Ovary (tissue), 9 donors: ENCODE measurements around the gene WNT3. TPM values are rescaled to one million over a fixed set of nuclear protein-coding genes. Genes with fewer than 3 reads are reported as not detected.

Source experiments
- DNase-seq, 5 donors: peaks; one replicate each; pipeline ENCODE4 v3.0.0-alpha.2; 2019 to 2020
- H3K27ac ChIP-seq, 2 donors: fragments of 200-600 bp; one replicate each; pipeline versions ENCODE4 v1.5.1 to v1.8.0; 2019 to 2022
- H3K27me3 ChIP-seq: fragments of 200-600 bp; one replicate; pipeline ENCODE4 v1.8.0; 2022
- H3K36me3 ChIP-seq: fragments of 200-600 bp; sonication (generic); one replicate; pipeline ENCODE4 v1.5.1; 2019
- H3K4me1 ChIP-seq: one replicate; pipeline ENCODE4 v1.8.1; 2013; ENCODE audit warnings: mild to moderate bottlenecking, moderate library complexity; ENCODE audit not compliant: insufficient read depth
- H3K4me3 ChIP-seq: fragments of 200-600 bp; sonication (generic); one replicate; pipeline ENCODE4 v1.5.1; 2017
- H3K9me3 ChIP-seq, 2 donors: fragments of 200-600 bp in 1 of 2; sonication (generic) in 1 of 2; one replicate each; pipeline versions ENCODE4 v1.5.1 to v1.8.1; 2013 to 2019; ENCODE audit warnings: mild to moderate bottlenecking in 1 of 2, moderate library complexity in 1 of 2
- CTCF ChIP-seq, 3 donors: fragments of 450-650 bp in 2 of 3; fragments of 200-600 bp in 1 of 3; IDR thresholded peaks; one replicate each; pipeline versions ENCODE4 v1.5.1 to v1.8.0; 2016 to 2022; ENCODE audit warnings: antibody characterized with exemption in 3 of 3, mild to moderate bottlenecking in 1 of 3
- EP300 ChIP-seq: sonication (generic); formaldehyde crosslinking; IDR thresholded peaks from one replicate; pipeline ENCODE4 v1.6.1; 2017; ENCODE audit warnings: antibody characterized with exemption
- POLR2A ChIP-seq: fragments of 450-650 bp; IDR thresholded peaks from one replicate; pipeline ENCODE4 v1.6.1; 2017; ENCODE audit warnings: antibody characterized with exemption, mild to moderate bottlenecking, moderate library complexity
- WGBS, 3 donors: extraction: QIAGEN DNeasy Blood & Tissue Kit in 1 of 3; methylation state at CpG; one replicate each; pipeline versions ENCODE4 v1.1.5 to v1.1.7; 2013 to 2017; 5-methylcytosine and 5-hydroxymethylcytosine counted together
- intact Hi-C, 4 donors: fragments of 100-400 bp; cut with DNase I; formaldehyde crosslinking; loops; one replicate each; pipeline versions ENCODE4 v1.11.0 to v1.15.1; 2022 to 2023
- polyA plus RNA-seq, 2 donors: library from polyadenylated mRNA; stranded (reverse); fragments of 200-250 nt in 1 of 2; fragments of 350-450 nt in 1 of 2; fragmentation: Illumina TruSeq in 1 of 2; extraction: RNeasy Lipid Tissue Mini Kit (QIAGEN cat#74804) in 1 of 2; gene quantifications; one replicate each; pipeline ENCODE4 v1.2.3, GENCODE V29; 2013 to 2014
- total RNA-seq, 7 donors: library from RNA; depleted of rRNA in 2 of 7; stranded (reverse); fragments of >200 nt in 2 of 7; fragmentation: NEBNext Ultra II Directional in 3 of 7; extraction: Animal tissue kit (Norgen Biotek cat#: 25700) in 3 of 7; gene quantifications; one replicate each; pipeline versions ENCODE4 v1.1.0 to v1.2.4, GENCODE V29; 2016 to 2023
- donor health status: DM: no; HTN: no; CAD: no; lungs with moderate emphysema.
- donor health status: DM: no; HTN: no; CAD: no.
- donor health status: Bipolar disorder and iron deficiency.
- donor health status: DM: yes; HTN: yes; CAD: no.
- donor health status: DM: no; HTN: no; CAD: no.
- donor health status: DM: yes; HTN: yes; CAD: no.

WNT3 gene
- total and polyA plus RNA-seq, 9 donors, result 0.23 to 1.7 (median 0.57) TPM; not detected in 1

- H3K27me3 ChIP-seq, result no peaks in the 10 kb centered on the region
- intact Hi-C loops, result no loop called here
- TF ChIP-seq POLR2A, result no peak
- TF ChIP-seq CTCF (IDR thresholded peaks at IDR 0.05), result no peak
- TF ChIP-seq EP300, result no peak
These were observed 45.1 kb upstream of the WNT3 start for GRCh38 chr17:46863383-46864121.

GRCh38 chr17:46862949-46863348 is 44.5 kb upstream of the WNT3 start:
- WGBS, 3 donors, result 22 to 34% (median 24%) methylated on average over 13 of the region's 13 CpGs
- no peaks in the 10 kb centered on the region for H3K36me3 ChIP-seq
- no peaks in the 10 kb centered on the region for H3K4me1 ChIP-seq
- H3K27ac ChIP-seq, result no peak overlapping the region
- H3K27me3 ChIP-seq, result no peaks in the 10 kb centered on the region
- no peak overlapping the region for H3K4me3 ChIP-seq
- no peak for TF ChIP-seq CTCF (IDR thresholded peaks at IDR 0.05)
- TF ChIP-seq EP300, result no peak
- no peak for TF ChIP-seq POLR2A
- H3K9me3 ChIP-seq, result no peaks in the 10 kb centered on the region
- intact Hi-C loops, result no loop called here
- DNase-seq, result no peak

More at GRCh38 chr17:46863383-46864121, 45.1 kb upstream of the WNT3 start:
- H3K9me3 ChIP-seq, result no peaks in the 10 kb centered on the region
- no peak overlapping the region for H3K4me3 ChIP-seq
- H3K27ac ChIP-seq, result no peak overlapping the region
- 79 to 89% (median 81%) methylated on average over 8 of the region's 8 CpGs for WGBS, 3 donors
- no peaks in the 10 kb centered on the region for H3K4me1 ChIP-seq
- no peaks in the 10 kb centered on the region for H3K36me3 ChIP-seq
- no peak for DNase-seq

DNA sequence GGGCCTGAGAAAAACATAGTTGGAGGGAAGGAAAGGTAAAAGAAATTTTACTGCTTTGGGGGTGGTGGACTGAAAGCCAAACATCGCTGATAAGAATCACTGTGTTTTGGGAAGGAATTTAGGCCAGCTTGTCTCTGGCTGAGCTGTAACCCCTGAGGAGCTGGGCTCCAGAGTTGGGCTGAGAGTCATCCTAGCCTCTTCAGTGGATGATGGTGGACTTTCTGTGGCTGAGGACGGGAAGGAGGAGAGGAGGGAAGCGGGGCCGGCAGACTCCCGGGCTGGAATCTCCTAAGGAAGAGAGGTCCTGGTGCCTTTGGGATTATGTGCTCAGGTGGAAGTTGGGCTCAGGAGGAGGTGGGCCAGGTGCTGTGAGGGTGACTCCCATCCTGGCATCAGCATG is 41.5 kb upstream of the WNT3 start:
- H3K9me3 ChIP-seq, result no peaks in the 10 kb centered on the region
- intact Hi-C loops, result no loop called here
- no peak for DNase-seq
- no peak for TF ChIP-seq POLR2A
- TF ChIP-seq CTCF (IDR thresholded peaks at IDR 0.05), result no peak
- TF ChIP-seq EP300, result no peak
- 50 to 63% (median 50%) methylated on average over 5 of the region's 5 CpGs for WGBS, 3 donors
- H3K4me3 ChIP-seq, result no peak overlapping the region
- no peak overlapping the region for H3K27ac ChIP-seq
- H3K4me1 ChIP-seq, result no peaks in the 10 kb centered on the region
- no peaks in the 10 kb centered on the region for H3K36me3 ChIP-seq
- no peaks in the 10 kb centered on the region for H3K27me3 ChIP-seq

DNA sequence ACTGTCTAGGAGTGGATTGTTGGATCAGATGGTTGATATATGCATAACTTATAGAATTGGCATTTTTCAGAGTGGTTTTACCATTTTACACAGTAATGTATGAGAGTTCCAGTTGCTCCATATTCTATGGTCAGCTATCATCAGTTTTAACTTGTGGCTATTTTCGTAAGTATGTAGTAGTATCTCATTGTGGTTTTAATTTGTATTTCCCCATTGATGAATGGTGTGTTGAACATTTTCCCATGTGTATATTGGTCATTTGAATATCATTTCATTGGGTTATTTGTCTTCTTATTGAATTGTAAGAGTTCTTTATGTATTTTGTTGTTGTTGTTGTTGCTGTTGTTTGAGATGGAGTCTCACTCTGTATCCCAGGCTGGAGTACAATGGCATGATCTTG is 39.1 kb upstream of the WNT3 start:
- Histone ChIP-seq H3K4me3 (no peak overlapping the region), H3K4me1 (no peaks in the 10 kb centered on the region), H3K27ac (no peak overlapping the region), H3K36me3 (no peaks in the 10 kb centered on the region), H3K9me3 (no peaks in the 10 kb centered on the region), H3K27me3 (no peaks in the 10 kb centered on the region)
- TF ChIP-seq POLR2A (no peak), CTCF (IDR thresholded peaks at IDR 0.05) (no peak), EP300 (no peak)
- WGBS, 3 donors, result 93 to 95% (median 94%) methylated on average over 1 of the region's 1 CpG
- no peak for DNase-seq
- intact Hi-C loops, result no loop called here
